Small intestine (tissue), 7 donors: ENCODE data around the gene STXBP5. TPM values are rescaled to one million over a fixed set of nuclear protein-coding genes. Genes with fewer than 3 reads are reported as not detected.

Experiments
- DNase-seq, 2 donors: peaks; one replicate each; pipeline versions ENCODE4 v3.0.0 to v3.0.0-alpha.2; 2013
- FAIRE-seq: peaks from 2 replicates; lab custom pipeline; 2012; peaks lifted over from hg19 to GRCh38; lab: Jason Lieb, UNC
- H3K27ac ChIP-seq, 3 donors: one replicate each; pipeline ENCODE4 v1.5.1; 2013; ENCODE audit warnings: low read length in 2 of 3, mild to moderate bottlenecking in 2 of 3, control low read depth in 1 of 3, inconsistent platforms in 1 of 3, low read depth in 1 of 3, moderate library complexity in 1 of 3
- H3K27me3 ChIP-seq, 3 donors: one replicate each; pipeline ENCODE4 v1.6.1; 2013; ENCODE audit warnings: low read length in 3 of 3, inconsistent platforms in 1 of 3; ENCODE audit not compliant: control insufficient read depth in 3 of 3, insufficient read depth in 3 of 3
- H3K36me3 ChIP-seq, 3 donors: one replicate each; pipeline ENCODE4 v1.6.1; 2013; ENCODE audit warnings: low read length in 3 of 3, inconsistent platforms in 1 of 3, low read depth in 1 of 3, mild to moderate bottlenecking in 1 of 3, moderate library complexity in 1 of 3; ENCODE audit not compliant: control insufficient read depth in 3 of 3, insufficient read depth in 2 of 3
- H3K4me1 ChIP-seq, 3 donors: one replicate each; pipeline ENCODE4 v1.6.1; 2013; ENCODE audit warnings: low read length in 2 of 3, inconsistent platforms in 1 of 3, low read depth in 1 of 3, mild to moderate bottlenecking in 1 of 3, moderate library complexity in 1 of 3; ENCODE audit not compliant: control insufficient read depth in 3 of 3, insufficient read depth in 2 of 3
- H3K4me3 ChIP-seq, 3 donors: one replicate each; pipeline ENCODE4 v1.5.1; 2013; ENCODE audit warnings: low read length in 3 of 3, control low read depth in 1 of 3, inconsistent platforms in 1 of 3, low read depth in 1 of 3, mild to moderate bottlenecking in 1 of 3, moderate library complexity in 1 of 3
- H3K9me3 ChIP-seq, 2 donors: one replicate each; pipeline ENCODE4 v1.6.1; 2013; ENCODE audit warnings: low read depth in 1 of 2, low read length in 1 of 2; ENCODE audit not compliant: control insufficient read depth in 2 of 2, insufficient read depth in 1 of 2
- WGBS, 3 donors: extraction: QIAGEN DNeasy Blood & Tissue Kit; methylation state at CpG; one replicate each; pipeline ENCODE4 v1.1.7; 2013; 5-methylcytosine and 5-hydroxymethylcytosine counted together
- polyA plus RNA-seq, 4 donors: library from polyadenylated mRNA; stranded (reverse) in 3 of 4; unstranded in 1 of 4; fragments of 200-250 nt in 3 of 4; fragments of 120-200 nt in 1 of 4; gene quantifications; one replicate each; pipeline versions ENCODE4 v1.2.1 to v1.2.3, GENCODE V29; 2013
- donor health status: healthy with polysubstance abuse.
- donor health status: control.
- donor health status: control.
- donor health status: Bipolar disorder and iron deficiency.
- donor health status: healthy.

STXBP5 gene
- polyA plus RNA-seq, 4 donors = 10.8 to 25.0 (median 16.6) TPM

DNA sequence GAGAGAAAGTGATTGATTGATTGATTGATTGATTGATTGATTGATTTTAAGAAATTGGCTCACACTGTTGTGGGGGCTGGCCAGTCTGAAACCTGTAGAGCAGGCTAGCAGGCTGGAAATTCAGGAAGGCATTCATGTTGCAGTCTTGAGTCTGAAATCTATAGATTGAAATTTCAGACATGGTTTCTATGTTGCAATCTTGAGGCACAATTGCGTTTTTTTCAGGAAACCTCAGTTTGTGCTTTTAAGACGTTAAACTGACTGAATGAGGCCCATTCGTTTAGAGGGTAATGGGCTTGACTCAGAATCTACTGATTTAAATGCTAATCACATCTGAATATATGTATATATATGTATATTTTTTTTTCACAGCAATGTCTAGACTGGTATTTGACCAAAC is 106.3 kb downstream of the STXBP5 start:
- H3K9me3 ChIP-seq = no peaks in the 10 kb centered on the region
- DNase-seq = no peak
- no peak for FAIRE-seq
- no peaks in the 10 kb centered on the region for H3K27me3 ChIP-seq
- WGBS, 3 donors = 87 to 94% (median 89%) methylated on average over 3 of the region's 3 CpGs
- no peaks in the 10 kb centered on the region for H3K4me1 ChIP-seq
- no peak overlapping the region for H3K27ac ChIP-seq
- peaks cover 0 to 7% (median 2%) of the 10 kb centered on the region in 3 donors for H3K36me3 ChIP-seq
- H3K4me3 ChIP-seq = no peak overlapping the region

DNA sequence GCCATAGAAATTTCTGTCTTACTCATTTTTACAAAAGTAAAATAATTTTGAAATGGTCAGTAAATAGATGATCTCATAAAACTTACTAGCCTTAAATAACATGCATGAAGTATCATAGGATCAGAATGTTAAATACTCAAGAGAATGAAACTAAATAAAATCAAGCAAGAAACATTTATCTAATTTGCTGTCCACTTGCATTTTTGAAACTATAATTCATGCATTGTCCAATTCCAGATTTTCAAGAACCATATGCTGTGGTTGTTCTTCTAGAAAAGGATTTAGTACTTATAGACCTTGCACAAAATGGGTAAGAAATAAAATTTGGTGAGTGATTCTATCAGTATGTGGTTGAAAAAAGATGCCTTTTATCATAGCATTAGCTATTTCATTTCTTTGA is 107.0 kb downstream of the STXBP5 start:
- H3K27me3 ChIP-seq = no peaks in the 10 kb centered on the region
- no peaks in the 10 kb centered on the region for H3K9me3 ChIP-seq
- peaks cover 0 to 5% (median 4%) of the 10 kb centered on the region in 3 donors for H3K36me3 ChIP-seq
- DNase-seq = no peak
- no peak overlapping the region for H3K4me3 ChIP-seq
- no peak overlapping the region for H3K27ac ChIP-seq
- FAIRE-seq = no peak
- no peaks in the 10 kb centered on the region for H3K4me1 ChIP-seq

DNA sequence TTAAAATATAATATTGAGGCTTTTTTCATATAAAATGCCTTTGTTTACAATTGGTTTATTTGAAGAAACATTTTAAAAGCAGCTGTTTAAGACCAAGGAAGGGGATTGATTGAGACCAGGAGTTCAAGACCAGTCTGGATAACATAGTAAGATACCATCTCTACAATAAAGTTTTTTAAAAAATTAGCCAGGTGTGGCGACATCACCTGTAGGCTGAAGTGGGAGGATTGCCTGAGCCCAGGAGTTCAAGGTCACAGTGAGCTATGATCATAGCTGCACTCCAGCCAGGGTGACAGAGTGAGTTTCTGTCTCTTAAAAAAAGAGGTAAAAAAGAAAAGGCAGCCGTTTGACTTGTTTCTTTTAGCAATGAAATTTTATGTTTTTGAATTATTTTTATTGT is 117.0 kb downstream of the STXBP5 start:
- H3K4me1 ChIP-seq = no peaks in the 10 kb centered on the region
- FAIRE-seq (no peak), DNase-seq (no peak)
- H3K9me3 ChIP-seq = no peaks in the 10 kb centered on the region
- WGBS, 3 donors = 79 to 87% (median 81%) methylated on average over 2 of the region's 2 CpGs
- H3K27ac ChIP-seq = no peak overlapping the region
- H3K27me3 ChIP-seq = no peaks in the 10 kb centered on the region
- no peak overlapping the region for H3K4me3 ChIP-seq
- H3K36me3 ChIP-seq = peaks cover 2 to 13% (median 11%) of the 10 kb centered on the region in 3 donors

DNA sequence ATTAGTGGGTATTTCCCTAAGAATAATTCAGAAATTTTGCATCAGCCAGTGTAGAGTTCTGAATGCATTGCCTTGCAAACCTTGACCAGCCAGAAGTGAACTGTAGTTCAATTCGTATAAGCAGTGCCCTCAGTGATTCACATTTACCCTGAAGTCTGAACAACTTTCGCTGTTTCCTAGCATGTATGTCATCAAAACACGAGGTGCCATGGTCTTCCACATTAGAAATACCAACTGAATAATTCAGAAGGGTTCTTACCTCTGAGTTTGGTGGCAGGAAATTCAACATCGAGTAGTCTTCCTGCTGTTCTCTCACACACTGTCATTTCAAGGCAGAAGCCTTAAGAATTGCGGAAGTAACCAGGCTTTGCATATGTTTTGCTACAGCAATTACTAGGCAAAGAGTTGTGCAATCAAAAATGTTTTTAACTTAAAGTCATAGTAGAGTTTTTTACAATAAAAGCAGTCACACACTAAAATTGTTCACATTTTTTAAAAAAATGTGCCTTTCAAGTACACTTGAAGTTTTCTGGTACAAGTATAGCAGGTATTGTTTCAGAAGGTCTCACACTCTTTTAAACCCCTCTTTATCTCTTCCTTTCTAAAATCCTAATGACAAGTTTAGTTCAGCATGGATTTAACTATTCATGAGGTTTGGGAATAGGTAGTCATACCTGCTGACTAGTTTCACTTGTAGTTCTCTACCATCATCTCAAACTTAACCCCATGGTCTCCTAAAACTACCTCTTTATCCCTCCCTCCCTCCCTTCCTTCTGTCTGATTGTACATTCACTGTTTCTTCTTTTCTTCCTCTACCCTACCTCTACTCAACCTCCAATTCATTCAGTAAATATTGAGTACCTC is 118.3 kb downstream of the STXBP5 start:
- Histone ChIP-seq H3K4me1 (no peaks in the 10 kb centered on the region), H3K27ac (peak overlapping the region in 1 of 3 donors; percentile 27), H3K4me3 (no peak overlapping the region), H3K36me3 (peaks cover 2 to 14% (median 13%) of the 10 kb centered on the region in 3 donors), H3K9me3 (no peaks in the 10 kb centered on the region), H3K27me3 (no peaks in the 10 kb centered on the region)
- FAIRE-seq = no peak
- 65 to 78% (median 73%) methylated on average over 5 of the region's 5 CpGs for WGBS, 3 donors
- DNase-seq = peak; percentile 4 to 11

DNA sequence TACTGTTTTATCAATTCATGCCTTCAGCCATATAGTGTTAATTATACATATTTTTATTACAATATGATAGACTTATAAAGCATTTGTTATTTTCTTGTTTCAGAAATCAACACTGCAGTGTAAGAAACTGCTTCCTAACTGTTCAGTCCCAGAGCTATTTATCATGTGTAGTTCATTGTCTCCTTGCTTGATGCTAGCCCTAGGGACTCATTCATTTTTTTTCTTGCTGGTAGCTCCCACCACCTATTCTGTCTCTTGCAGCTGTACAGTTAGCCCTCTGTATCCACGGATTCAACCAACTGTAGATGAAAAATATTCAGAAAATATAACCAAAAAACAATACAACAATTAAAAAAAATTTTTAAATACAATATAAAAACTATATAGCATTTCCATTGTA is 121.3 kb downstream of the STXBP5 start:
- no peak overlapping the region for H3K4me3 ChIP-seq
- WGBS, 3 donors = 83 to 100% (median 90%) methylated on average over 1 of the region's 1 CpG
- FAIRE-seq = no peak

DNA sequence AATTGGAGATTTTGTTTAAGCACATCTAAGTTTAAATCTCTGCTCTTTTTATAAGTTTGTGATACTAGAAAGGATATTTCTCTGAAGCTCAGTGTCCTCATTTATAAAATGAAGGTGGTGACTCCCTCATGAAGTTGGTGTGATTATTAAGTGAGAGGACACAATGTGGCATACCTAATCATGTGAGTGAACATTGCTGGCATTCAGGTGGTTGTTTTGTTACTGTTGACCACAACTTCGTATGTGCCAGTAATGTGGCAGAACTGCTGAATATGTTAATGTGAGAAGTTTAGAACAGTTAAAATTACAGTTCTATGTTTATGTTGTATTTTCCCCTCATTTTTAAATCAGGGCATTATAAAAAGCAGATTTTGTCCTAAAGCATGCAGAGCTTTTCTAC is 127.2 kb downstream of the STXBP5 start:
- H3K4me1 ChIP-seq = no peaks in the 10 kb centered on the region
- no peaks in the 10 kb centered on the region for H3K27me3 ChIP-seq
- DNase-seq = no peak
- H3K9me3 ChIP-seq = no peaks in the 10 kb centered on the region
- H3K36me3 ChIP-seq = peaks cover 4 to 13% (median 5%) of the 10 kb centered on the region in 3 donors
- H3K27ac ChIP-seq = no peak overlapping the region
- no peak overlapping the region for H3K4me3 ChIP-seq
- no peak for FAIRE-seq
- 86 to 96% (median 89%) methylated on average over 1 of the region's 1 CpG for WGBS, 3 donors

More for the DNA sequence above, 121.3 kb downstream of the STXBP5 start:
- Histone ChIP-seq H3K27ac (no peak overlapping the region), H3K27me3 (no peaks in the 10 kb centered on the region), H3K36me3 (peaks cover 4 to 14% (median 9%) of the 10 kb centered on the region in 3 donors), H3K9me3 (no peaks in the 10 kb centered on the region), H3K4me1 (no peaks in the 10 kb centered on the region)
- DNase-seq = no peak

DNA sequence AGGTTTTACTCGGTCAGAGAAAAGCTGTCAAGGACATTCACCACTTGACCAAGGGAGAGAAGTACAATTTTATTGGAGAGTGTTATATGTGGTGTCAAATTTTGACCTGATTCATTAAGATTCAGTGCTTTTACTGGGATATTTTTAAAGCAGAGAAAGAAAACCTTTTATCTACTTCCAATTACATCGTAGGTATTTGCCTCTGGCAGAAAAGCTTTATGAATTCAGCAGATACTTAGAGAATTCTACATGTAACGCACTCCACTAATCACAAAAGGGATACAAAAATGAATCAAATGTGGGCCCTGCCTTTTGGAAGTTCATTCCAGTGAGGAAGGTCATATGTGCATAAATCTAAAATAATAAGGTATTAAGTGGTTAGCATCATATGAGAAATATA is 133.7 kb downstream of the STXBP5 start:
- no peaks in the 10 kb centered on the region for H3K27me3 ChIP-seq
- DNase-seq (no peak), FAIRE-seq (no peak)
- WGBS, 3 donors = 93 to 99% (median 95%) methylated on average over 3 of the region's 3 CpGs
- H3K36me3 ChIP-seq = peaks cover 0 to 7% (median 4%) of the 10 kb centered on the region in 3 donors
- no peaks in the 10 kb centered on the region for H3K9me3 ChIP-seq
- no peaks in the 10 kb centered on the region for H3K4me1 ChIP-seq
- H3K27ac ChIP-seq = no peak overlapping the region
- H3K4me3 ChIP-seq = no peak overlapping the region

DNA sequence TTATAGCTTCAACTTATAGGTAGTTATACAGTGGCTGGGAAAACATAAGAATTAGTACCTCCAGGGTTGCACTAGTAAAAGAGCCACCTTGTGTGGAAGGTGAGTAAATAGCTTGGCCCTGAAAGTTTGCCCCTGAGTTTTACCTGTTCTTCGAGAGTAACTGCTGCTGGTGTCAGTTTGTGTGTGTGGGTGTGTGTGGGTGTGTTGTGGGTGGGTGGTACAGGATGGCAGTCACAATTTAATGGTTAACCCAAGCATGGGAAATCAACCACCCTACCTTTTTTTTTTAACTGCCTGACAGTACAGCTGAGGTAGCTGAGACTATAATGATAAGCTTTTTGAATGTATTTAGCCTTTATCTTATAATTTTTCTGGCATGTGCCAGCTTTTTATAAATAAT is 137.3 kb downstream of the STXBP5 start:
- FAIRE-seq = no peak
- WGBS, 3 donors = 42 to 60% (median 43%) methylated on average over 1 of the region's 1 CpG
- no peaks in the 10 kb centered on the region for H3K27me3 ChIP-seq

More for the DNA sequence above, 137.3 kb downstream of the STXBP5 start:
- no peak overlapping the region for H3K4me3 ChIP-seq
- DNase-seq = peak; percentile 5 to 69
- H3K9me3 ChIP-seq = no peaks in the 10 kb centered on the region
- no peaks in the 10 kb centered on the region for H3K4me1 ChIP-seq
- H3K36me3 ChIP-seq = peaks cover 0 to 9% (median 3%) of the 10 kb centered on the region in 3 donors
- no peak overlapping the region for H3K27ac ChIP-seq
